ENCODE measurements around the gene TTN. TPM values are rescaled to one million over a fixed set of nuclear protein-coding genes. Genes with fewer than 3 reads are reported as not detected.

Gene TTN
- total RNA-seq, 1 donor from 2014 or later = 12.2 TPM

DNA sequence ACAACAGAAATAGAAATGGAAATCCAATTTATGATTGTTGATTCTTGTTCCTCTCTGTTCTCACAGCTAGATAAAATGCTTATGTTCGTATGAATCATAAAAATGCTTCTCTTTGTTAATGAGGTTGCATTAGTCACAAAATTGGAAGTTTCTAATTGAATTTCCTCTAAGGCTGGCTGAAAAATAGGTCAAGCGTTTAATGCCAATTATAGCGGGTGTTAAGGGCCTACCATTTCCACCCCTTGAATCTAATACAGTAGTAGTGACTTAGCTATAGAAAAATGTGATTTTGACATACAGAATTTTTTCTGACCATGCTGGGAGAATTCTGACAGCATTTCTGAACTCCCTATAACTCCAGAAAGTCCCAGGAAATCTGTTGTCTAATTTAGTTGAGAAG is 107.1 kb downstream of the TTN start:
- H3K27me3 Mint-ChIP-seq = no peaks in the 10 kb centered on the region
- no peaks in the 10 kb centered on the region for H3K4me1 Mint-ChIP-seq (ENCODE audit: low read depth)
- no peak for DNase-seq (ENCODE audit: low spot score, unreplicated experiment)
- H3K9me3 Mint-ChIP-seq (ENCODE audit: low read depth) = peaks cover 3% of the 10 kb centered on the region
- TF ChIP-seq, protein P1, sequence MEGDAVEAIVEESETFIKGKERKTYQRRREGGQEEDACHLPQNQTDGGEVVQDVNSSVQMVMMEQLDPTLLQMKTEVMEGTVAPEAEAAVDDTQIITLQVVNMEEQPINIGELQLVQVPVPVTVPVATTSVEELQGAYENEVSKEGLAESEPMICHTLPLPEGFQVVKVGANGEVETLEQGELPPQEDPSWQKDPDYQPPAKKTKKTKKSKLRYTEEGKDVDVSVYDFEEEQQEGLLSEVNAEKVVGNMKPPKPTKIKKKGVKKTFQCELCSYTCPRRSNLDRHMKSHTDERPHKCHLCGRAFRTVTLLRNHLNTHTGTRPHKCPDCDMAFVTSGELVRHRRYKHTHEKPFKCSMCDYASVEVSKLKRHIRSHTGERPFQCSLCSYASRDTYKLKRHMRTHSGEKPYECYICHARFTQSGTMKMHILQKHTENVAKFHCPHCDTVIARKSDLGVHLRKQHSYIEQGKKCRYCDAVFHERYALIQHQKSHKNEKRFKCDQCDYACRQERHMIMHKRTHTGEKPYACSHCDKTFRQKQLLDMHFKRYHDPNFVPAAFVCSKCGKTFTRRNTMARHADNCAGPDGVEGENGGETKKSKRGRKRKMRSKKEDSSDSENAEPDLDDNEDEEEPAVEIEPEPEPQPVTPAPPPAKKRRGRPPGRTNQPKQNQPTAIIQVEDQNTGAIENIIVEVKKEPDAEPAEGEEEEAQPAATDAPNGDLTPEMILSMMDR (IDR thresholded peaks at IDR 0.05; ENCODE audit: unreplicated experiment) = no peak
- H3K27ac Mint-ChIP-seq = no peak overlapping the region
- peaks cover 10% of the 10 kb centered on the region for H3K36me3 Mint-ChIP-seq (ENCODE audit: insufficient read depth)
- no peak overlapping the region for H3K4me3 Mint-ChIP-seq (ENCODE audit: low read depth)

DNA sequence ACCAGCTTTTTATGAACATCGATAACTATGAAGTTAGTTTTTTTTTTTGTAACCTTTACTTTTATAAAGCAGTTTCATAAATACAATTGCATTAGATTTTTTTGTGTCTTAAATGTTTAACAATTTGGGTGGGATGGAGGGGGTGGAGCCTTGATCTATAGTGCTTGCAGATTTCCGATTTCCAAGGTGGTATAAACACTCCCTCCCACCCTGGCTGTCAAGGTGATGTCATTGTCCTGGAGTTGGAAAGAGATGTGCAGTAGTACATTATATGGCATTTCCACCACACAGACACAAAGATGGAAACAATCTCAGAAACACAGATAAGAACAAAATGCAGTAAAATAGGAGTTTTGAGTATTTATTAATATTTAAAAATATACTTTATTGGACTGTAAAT is 114.4 kb downstream of the TTN start:
- Mint-ChIP-seq H3K4me1 (ENCODE audit: low read depth) (no peaks in the 10 kb centered on the region), H3K27ac (no peak overlapping the region), H3K27me3 (no peaks in the 10 kb centered on the region), H3K9me3 (ENCODE audit: low read depth) (no peaks in the 10 kb centered on the region), H3K36me3 (ENCODE audit: insufficient read depth) (peaks cover 9% of the 10 kb centered on the region), H3K4me3 (ENCODE audit: low read depth) (no peak overlapping the region)
- DNase-seq (ENCODE audit: low spot score, unreplicated experiment) = no peak
- TF ChIP-seq, protein P1 (IDR thresholded peaks at IDR 0.05; ENCODE audit: unreplicated experiment) = no peak

DNA sequence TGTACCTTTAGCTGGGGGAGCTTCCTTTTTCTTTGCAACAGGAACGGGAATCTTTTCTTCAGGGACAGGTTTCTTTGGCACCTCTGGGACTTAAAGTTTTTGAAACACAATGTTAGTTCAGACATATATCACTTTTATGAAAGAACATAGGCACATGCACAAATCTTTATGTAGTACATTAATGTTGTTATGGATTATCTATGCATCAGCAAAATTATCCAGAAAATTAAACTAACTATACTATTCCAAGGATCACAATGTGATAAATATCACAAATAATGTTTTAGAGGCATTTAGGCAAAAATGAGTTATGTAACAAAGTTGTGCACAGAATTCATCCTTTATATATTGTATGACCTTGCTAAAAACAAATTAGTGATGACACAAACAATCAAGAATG is 117.4 kb downstream of the TTN start:
- Mint-ChIP-seq H3K27ac (no peak overlapping the region), H3K27me3 (no peaks in the 10 kb centered on the region), H3K4me3 (ENCODE audit: low read depth) (no peak overlapping the region), H3K36me3 (ENCODE audit: insufficient read depth) (peaks cover 14% of the 10 kb centered on the region), H3K9me3 (ENCODE audit: low read depth) (peaks cover 4% of the 10 kb centered on the region), H3K4me1 (ENCODE audit: low read depth) (no peaks in the 10 kb centered on the region)
- no peak for DNase-seq (ENCODE audit: low spot score, unreplicated experiment)
- TF ChIP-seq, protein P1 (IDR thresholded peaks at IDR 0.05; ENCODE audit: unreplicated experiment) = no peak

DNA sequence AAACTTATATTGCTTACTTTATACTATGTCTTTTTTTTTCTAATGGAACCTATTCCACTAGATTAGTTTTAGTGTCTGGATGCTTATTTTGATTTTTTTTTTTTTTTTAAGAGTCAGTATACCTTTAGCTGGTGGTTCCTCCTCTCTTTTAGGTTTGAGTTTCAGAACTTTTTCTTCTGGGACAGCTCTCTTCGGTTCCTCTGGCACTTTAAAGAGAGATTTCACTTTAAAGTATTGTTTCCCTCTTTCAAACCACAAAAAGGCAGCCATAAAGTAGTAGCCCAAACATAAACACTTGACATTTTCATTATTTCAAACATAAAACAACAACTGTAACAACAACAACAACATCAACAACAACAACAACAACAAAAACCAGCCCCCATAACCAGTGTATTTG is 123.3 kb downstream of the TTN start:
- Mint-ChIP-seq H3K4me1 (ENCODE audit: low read depth) (peaks cover 1% of the 10 kb centered on the region), H3K27me3 (no peaks in the 10 kb centered on the region), H3K36me3 (ENCODE audit: insufficient read depth) (peaks cover 11% of the 10 kb centered on the region), H3K27ac (no peak overlapping the region), H3K4me3 (ENCODE audit: low read depth) (no peak overlapping the region), H3K9me3 (ENCODE audit: low read depth) (peaks cover 4% of the 10 kb centered on the region)
- no peak for DNase-seq (ENCODE audit: low spot score, unreplicated experiment)
- TF ChIP-seq, protein P1 (IDR thresholded peaks at IDR 0.05; ENCODE audit: unreplicated experiment) = no peak

DNA sequence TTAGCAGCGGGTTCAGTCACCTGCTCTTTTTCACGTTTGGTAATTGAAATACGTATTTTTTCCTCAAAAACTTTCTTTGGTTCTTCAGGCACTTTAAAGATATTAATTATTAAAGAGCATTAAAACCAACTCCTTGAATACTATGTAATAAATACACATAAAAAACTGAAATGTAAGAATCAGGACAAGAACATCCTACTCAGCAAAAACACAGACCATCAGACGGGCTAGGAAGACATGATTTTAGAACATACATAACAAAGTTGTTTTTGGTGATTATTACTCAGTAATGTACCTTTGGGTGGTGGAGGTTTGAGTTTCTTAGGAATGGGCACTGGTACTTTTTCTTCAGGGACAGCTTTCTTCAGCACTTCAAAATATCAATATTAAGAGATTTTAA is 126.1 kb downstream of the TTN start:
- peaks cover 1% of the 10 kb centered on the region for H3K4me1 Mint-ChIP-seq (ENCODE audit: low read depth)
- TF ChIP-seq, protein P1 (IDR thresholded peaks at IDR 0.05; ENCODE audit: unreplicated experiment) = no peak
- no peak for DNase-seq (ENCODE audit: low spot score, unreplicated experiment)
- no peak overlapping the region for H3K4me3 Mint-ChIP-seq (ENCODE audit: low read depth)
- no peak overlapping the region for H3K27ac Mint-ChIP-seq
- peaks cover 5% of the 10 kb centered on the region for H3K36me3 Mint-ChIP-seq (ENCODE audit: insufficient read depth)
- peaks cover 4% of the 10 kb centered on the region for H3K9me3 Mint-ChIP-seq (ENCODE audit: low read depth)
- no peaks in the 10 kb centered on the region for H3K27me3 Mint-ChIP-seq

Measured in progenitor cell of endocrine pancreas (in vitro differentiated cells).